Endothelial cell of umbilical vein (primary cell): ENCODE data around the gene WNK4. TPM values are rescaled to one million over a fixed set of nuclear protein-coding genes. Genes with fewer than 3 reads are reported as not detected.
A peak's percentile ranks its signal among the peaks of the same experiment; 100 is the strongest.

ENCODE experiments used
- BruUV-seq: library from RNA; stranded (reverse); fragments of 400-500 nt; replicated peaks from 2 replicates; lab custom pipeline; 2021; lab: Mats Ljungman, UMichigan
- CTCF ChIA-PET: fragments of 300-600, 350-600 bp; sonication (Branson Sonifier 250); formaldehyde crosslinking; loops from one replicate; lab custom pipeline; 2021; ENCODE audit warnings: antibody characterized with exemption, inconsistent platforms; lab: Charles Lee
- POLR2A ChIA-PET: fragments of 300-600, 350-600 bp; sonication (Branson Sonifier 250); formaldehyde crosslinking; loops from one replicate; lab custom pipeline; 2021; ENCODE audit warnings: antibody characterized with exemption, inconsistent platforms; lab: Charles Lee
- DNase-seq: peaks from one replicate; pipeline ENCODE4 v3.0.0-alpha.2; 2011; ENCODE audit warnings: low read depth, low spot score
- FAIRE-seq: peaks from 2 replicates; lab custom pipeline; 2011; peaks lifted over from hg19 to GRCh38; lab: Jason Lieb, UNC
- H2AFZ ChIP-seq: 2 replicates; pipeline ENCODE4 v1.6.0; 2012; ENCODE audit warnings: low read depth, low read length, control low read depth, inconsistent platforms
- H3K27ac ChIP-seq: 2 replicates; pipeline ENCODE4 v1.5.1; 2011; ENCODE audit warnings: low read depth, mild to moderate bottlenecking, control low read depth, low read length, moderate library complexity; ENCODE audit not compliant: insufficient read depth
- H3K27me3 ChIP-seq, 2 experiments: 2 replicates each; pipeline versions ENCODE4 v1.6.0 to v1.6.1; 2011; ENCODE audit warnings: low read length in 2 of 2, mixed read lengths in 1 of 2; ENCODE audit not compliant: control insufficient read depth in 2 of 2, insufficient read depth in 2 of 2
- H3K36me3 ChIP-seq, 2 experiments: 2 replicates in 1 of 2; 3 replicates in 1 of 2; pipeline ENCODE4 v1.5.1; 2011; ENCODE audit warnings: low read length in 2 of 2, mild to moderate bottlenecking in 1 of 2, moderate library complexity in 1 of 2; ENCODE audit not compliant: control insufficient read depth in 2 of 2, insufficient read depth in 2 of 2; ENCODE audit errors: extremely low read depth in 1 of 2
- H3K4me1 ChIP-seq: 3 replicates; pipeline ENCODE4 v1.5.1; 2011; ENCODE audit warnings: mild to moderate bottlenecking, low read length; ENCODE audit not compliant: control insufficient read depth, insufficient read depth; ENCODE audit errors: extremely low read depth
- H3K4me2 ChIP-seq: 2 replicates; pipeline ENCODE4 v1.6.1; 2011; ENCODE audit warnings: low read length, control low read depth, mixed read lengths; ENCODE audit not compliant: insufficient read depth
- H3K4me3 ChIP-seq, 3 experiments: fragments of 200-600 bp in 1 of 3; sonication (generic), shearing (Covaris generic) in 1 of 3; replicated peaks in 1 of 3; 2 replicates each; pipeline ENCODE4 v1.5.1; 2011 to 2016; ENCODE audit warnings: control low read depth in 3 of 3, low read length in 3 of 3, mild to moderate bottlenecking in 2 of 3, inconsistent platforms in 1 of 3, low read depth in 1 of 3, moderate library complexity in 1 of 3; ENCODE audit not compliant: insufficient read depth in 1 of 3
- H3K79me2 ChIP-seq: 2 replicates; pipeline ENCODE4 v1.6.0; 2012; ENCODE audit warnings: low read length, inconsistent platforms; ENCODE audit not compliant: control insufficient read depth, insufficient read depth
- H3K9ac ChIP-seq: replicated peaks from 2 replicates; pipeline ENCODE3; 2011; ENCODE audit warnings: low read length, control low read depth; ENCODE audit not compliant: insufficient read depth; ENCODE audit errors: extremely low read depth
- H3K9me1 ChIP-seq: replicated peaks from 3 replicates; pipeline ENCODE4 v1.6.0; 2011; ENCODE audit warnings: mild to moderate bottlenecking, low read length; ENCODE audit not compliant: control insufficient read depth, insufficient read depth; ENCODE audit errors: extremely low read depth
- H3K9me3 ChIP-seq: replicated peaks from 2 replicates; pipeline ENCODE4 v1.5.1; 2012; ENCODE audit warnings: low read length, inconsistent platforms; ENCODE audit not compliant: control insufficient read depth, insufficient read depth
- H4K20me1 ChIP-seq: replicated peaks from 2 replicates; pipeline ENCODE3; 2011; ENCODE audit warnings: mild to moderate bottlenecking, low read length; ENCODE audit not compliant: control insufficient read depth, insufficient read depth; ENCODE audit errors: extremely low read depth
- CTCF ChIP-seq, 2 donors: IDR thresholded peaks; 1 replicate in 1 of 2; 2 replicates in 1 of 2; pipeline ENCODE4 v1.5.1; 2011; ENCODE audit warnings: low read length in 2 of 2, mild to moderate bottlenecking in 2 of 2, moderate library complexity in 2 of 2, control low read depth in 1 of 2, inconsistent platforms in 1 of 2, low read depth in 1 of 2; ENCODE audit not compliant: insufficient read depth in 1 of 2; ENCODE audit errors: extremely low read depth in 1 of 2
- MAX ChIP-seq: IDR thresholded peaks from 2 replicates; pipeline ENCODE4 v1.6.1; 2011; ENCODE audit not compliant: insufficient read depth, insufficient read length
- POLR2A ChIP-seq: IDR thresholded peaks from 2 replicates; pipeline ENCODE4 v1.6.1; 2012; ENCODE audit warnings: low read depth, mild to moderate bottlenecking, control low read depth, low read length
- dilution Hi-C: fragments of 300-500 bp; cut with MboI; formaldehyde crosslinking; loops from one replicate; pipeline ENCODE4 v1.15.0; 2019; ENCODE audit warnings: low sequenced_read_pairs; ENCODE audit not compliant: extremely low pct_ligation_motif_present
- intact Hi-C: fragments of 100-400 bp; cut with micrococcal nuclease; formaldehyde crosslinking; loops from one replicate; pipeline ENCODE4 v1.10.0; 2022
- polyA plus RNA-seq, 4 experiments: library from polyadenylated mRNA; depleted of rRNA in 3 of 4; stranded (reverse) in 3 of 4; unstranded in 1 of 4; fragments of >200 nt; gene quantifications; 2 replicates each; pipeline versions ENCODE4 v1.2.1 to v1.2.3, GENCODE V29; 2011 to 2012; ENCODE audit warnings: missing spikeins in 1 of 4
- total RNA-seq: library from RNA; stranded (reverse); gene quantifications from 2 replicates; pipeline ENCODE4 v1.2.3, GENCODE V29; 2021

WNK4 gene
- total and polyA plus RNA-seq, 2 donors (not counting 3 experiments of a cell fraction or from before 2014, with no cell fraction given) = 0.84 to 1.9 TPM

- Histone ChIP-seq H3K27me3 (no peaks in the 10 kb centered on the region), H3K4me2 (peak overlapping the region; percentile 57), H3K79me2 (peaks cover 3% of the 10 kb centered on the region), H3K4me1 (peaks cover 10% of the 10 kb centered on the region), H3K9me1 (no peaks in the 10 kb centered on the region), H3K9ac (peak overlapping the region; percentile 76), H4K20me1 (no peaks in the 10 kb centered on the region), H3K9me3 (no peaks in the 10 kb centered on the region), H3K36me3 (no peaks in the 10 kb centered on the region), H2AFZ (peak overlapping the region; percentile 81), H3K27ac (peak overlapping the region; percentile 65), H3K4me3 (peak overlapping the region; percentile 43 to 72 (median 53))
- ChIA-PET POLR2A (no interaction called here), CTCF (interaction anchor here (1.0 to 4.2 kb wide), 3 partner anchors 19 to 39 kb away, joined by 3 to 30 read pairs (median 3); partner anchors contain the start of gene VPS25)
- TF ChIP-seq MAX = peak; percentile 28
- peak; percentile 62 for TF ChIP-seq POLR2A
- no peak for TF ChIP-seq CTCF (IDR thresholded peaks at IDR 0.05; ENCODE audit: extremely low read depth in 1 of 2, insufficient read depth in 1 of 2, low read depth in 1 of 2, low read length in 2 of 2)
- intact Hi-C loops (loop anchor here (1.0 to 5.0 kb wide), 3 partner anchors 19 to 78 kb away; partner anchors contain the start of genes BECN1, CNTD1 and COA3), dilution Hi-C loops (no loop called here)
- FAIRE-seq (no peak), DNase-seq (no peak)
- TSS peak; percentile 50 for BruUV-seq
Observed at GRCh38 chr17:42744283-42744805, 36.1 kb upstream of the WNK4 start.
